Stomach (tissue), 4 donors: ENCODE measurements around the gene SYT7.

Experiments used
- EP300 ChIP-seq: sonication (generic); formaldehyde crosslinking; IDR thresholded peaks from one replicate; pipeline ENCODE4 v1.6.1; 2017; ENCODE audit warnings: antibody characterized with exemption
- POLR2A ChIP-seq, 4 donors: fragments of 450-650 bp; IDR thresholded peaks; one replicate each; pipeline ENCODE4 v1.6.1; 2016; ENCODE audit warnings: antibody characterized with exemption in 4 of 4, control low read depth in 2 of 4, mild to moderate bottlenecking in 1 of 4, moderate library complexity in 1 of 4
- POLR2AphosphoS5 ChIP-seq, 3 donors: sonication (generic); formaldehyde crosslinking; IDR thresholded peaks; one replicate each; pipeline ENCODE4 v1.6.1; 2016; ENCODE audit warnings: antibody characterized with exemption in 3 of 3
- TF ChIP-seq, protein P1 (sequence below), 7 experiments: fragments of 450-650 bp in 4 of 7; fragments of 200-600 bp in 3 of 7; sonication (generic) in 3 of 7; IDR thresholded peaks; one replicate each; pipeline ENCODE4 v1.5.1; 2016 to 2019; ENCODE audit warnings: antibody characterized with exemption in 7 of 7, control low read depth in 2 of 7, mild to moderate bottlenecking in 1 of 7

DNA sequence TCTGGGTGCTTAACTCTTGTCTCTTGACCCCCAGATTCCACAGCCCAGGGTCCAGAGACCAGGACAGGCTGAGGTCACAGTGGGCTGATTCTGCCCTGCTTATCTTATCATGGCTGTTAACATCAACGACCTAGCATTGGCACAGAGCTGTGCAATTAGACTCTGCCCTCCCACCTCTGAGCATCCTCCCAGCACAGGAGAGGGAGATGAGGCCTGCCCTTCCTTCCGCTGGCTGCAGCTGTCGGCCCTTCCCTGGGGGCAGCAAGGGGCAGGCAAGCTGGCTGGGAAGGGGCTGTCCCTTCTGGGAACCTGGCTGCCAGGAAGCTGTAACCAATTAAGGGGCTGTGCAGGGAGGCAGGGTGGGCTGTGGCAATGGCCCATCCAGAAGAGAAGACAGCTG lies 49.8 kb downstream of the SYT7 start:
- TF ChIP-seq, protein P1, sequence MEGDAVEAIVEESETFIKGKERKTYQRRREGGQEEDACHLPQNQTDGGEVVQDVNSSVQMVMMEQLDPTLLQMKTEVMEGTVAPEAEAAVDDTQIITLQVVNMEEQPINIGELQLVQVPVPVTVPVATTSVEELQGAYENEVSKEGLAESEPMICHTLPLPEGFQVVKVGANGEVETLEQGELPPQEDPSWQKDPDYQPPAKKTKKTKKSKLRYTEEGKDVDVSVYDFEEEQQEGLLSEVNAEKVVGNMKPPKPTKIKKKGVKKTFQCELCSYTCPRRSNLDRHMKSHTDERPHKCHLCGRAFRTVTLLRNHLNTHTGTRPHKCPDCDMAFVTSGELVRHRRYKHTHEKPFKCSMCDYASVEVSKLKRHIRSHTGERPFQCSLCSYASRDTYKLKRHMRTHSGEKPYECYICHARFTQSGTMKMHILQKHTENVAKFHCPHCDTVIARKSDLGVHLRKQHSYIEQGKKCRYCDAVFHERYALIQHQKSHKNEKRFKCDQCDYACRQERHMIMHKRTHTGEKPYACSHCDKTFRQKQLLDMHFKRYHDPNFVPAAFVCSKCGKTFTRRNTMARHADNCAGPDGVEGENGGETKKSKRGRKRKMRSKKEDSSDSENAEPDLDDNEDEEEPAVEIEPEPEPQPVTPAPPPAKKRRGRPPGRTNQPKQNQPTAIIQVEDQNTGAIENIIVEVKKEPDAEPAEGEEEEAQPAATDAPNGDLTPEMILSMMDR (IDR thresholded peaks at IDR 0.05): no peak
- no peak for TF ChIP-seq EP300
- no peak for TF ChIP-seq POLR2A (IDR thresholded peaks at IDR 0.05)
- no peak for TF ChIP-seq POLR2AphosphoS5 (IDR thresholded peaks at IDR 0.05)
